Smooth muscle cell (in vitro differentiated cells): ENCODE results near the gene SAMD13. TPM values are rescaled to one million over a fixed set of nuclear protein-coding genes. Genes with fewer than 3 reads are reported as not detected.

Experiments
- DNase-seq: peaks from one replicate; lab custom pipeline; 2025; ENCODE audit not compliant: unreplicated experiment; lab: John Stamatoyannopoulos, UW
- H2AFZ ChIP-seq: fragments of 200-600 bp; sonication (generic); 2 replicates; pipeline ENCODE4 v1.6.0; 2016; ENCODE audit warnings: antibody characterized with exemption, low read depth, mild to moderate bottlenecking
- H3F3A ChIP-seq: fragments of 200-600 bp; sonication (generic); 2 replicates; pipeline ENCODE4 v1.6.0; 2017; ENCODE audit warnings: antibody characterized with exemption, low read depth
- H3K27ac ChIP-seq: fragments of 200-600 bp; sonication (generic); 2 replicates; pipeline ENCODE4 v1.5.1; 2016; ENCODE audit warnings: low read depth, mild to moderate bottlenecking
- H3K27me3 ChIP-seq: fragments of 200-600 bp; sonication (generic); 2 replicates; pipeline ENCODE4 v1.6.1; 2016; ENCODE audit warnings: low read depth, mild to moderate bottlenecking
- H3K36me3 ChIP-seq: fragments of 200-600 bp; sonication (generic); 2 replicates; pipeline ENCODE4 v1.5.1; 2016; ENCODE audit warnings: low read depth
- H3K4me1 ChIP-seq: fragments of 200-600 bp; sonication (generic); 2 replicates; pipeline ENCODE4 v1.5.1; 2016; ENCODE audit warnings: low read depth
- H3K4me2 ChIP-seq: fragments of 200-600 bp; sonication (generic); 2 replicates; pipeline ENCODE4 v1.6.0; 2016; ENCODE audit warnings: mild to moderate bottlenecking
- H3K4me3 ChIP-seq: fragments of 200-600 bp; sonication (generic); 2 replicates; pipeline ENCODE4 v1.5.1; 2016; ENCODE audit warnings: mild to moderate bottlenecking
- H3K79me2 ChIP-seq: fragments of 200-600 bp; sonication (generic); 2 replicates; pipeline ENCODE4 v1.6.0; 2016; ENCODE audit warnings: low read depth, mild to moderate bottlenecking
- H3K9ac ChIP-seq: fragments of 200-600 bp; sonication (generic); 2 replicates; pipeline ENCODE4 v1.6.0; 2016; ENCODE audit warnings: low read depth
- H3K9me3 ChIP-seq: fragments of 200-600 bp; sonication (generic); replicated peaks from 2 replicates; pipeline ENCODE4 v1.5.1; 2016; ENCODE audit warnings: low read depth
- H4K20me1 ChIP-seq: fragments of 200-600 bp; sonication (generic); 2 replicates; pipeline ENCODE4 v1.6.0; 2016; ENCODE audit warnings: low read depth
- CTCF ChIP-seq: fragments of 200-600 bp; sonication (generic); IDR thresholded peaks from 2 replicates; pipeline ENCODE4 v1.5.1; 2017; ENCODE audit warnings: borderline replicate concordance, mild to moderate bottlenecking, antibody characterized with exemption; ENCODE audit not compliant: insufficient read depth, poor library complexity, severe bottlenecking
- WGBS: methylation state at CpG from one replicate; pipeline ENCODE4 v1.1.7; 2016; ENCODE audit warnings: low lambda C conversion rate; 5-methylcytosine and 5-hydroxymethylcytosine counted together
- polyA plus RNA-seq: library from polyadenylated mRNA; unstranded; fragments of >200 nt; fragmentation: Nextera tagmentation; extraction: Ambion mirVana; gene quantifications from 2 replicates; pipeline ENCODE4 v1.2.1, GENCODE V29; 2016
- total RNA-seq: library from RNA; depleted of rRNA; stranded (reverse); fragments of >200 nt; gene quantifications from 2 replicates; pipeline ENCODE4 v1.2.3, GENCODE V29; 2014

Gene SAMD13
- total and polyA plus RNA-seq, 2 experiments from 2014 or later = 0.66 to 2.7 TPM

GRCh38 chr1:84271441-84272151, 29.9 kb upstream of the SAMD13 start:
- peak overlapping the region; percentile 86 for H2AFZ ChIP-seq
- H3K79me2 ChIP-seq = no peaks in the 10 kb centered on the region
- H3K4me2 ChIP-seq = peak overlapping the region; percentile 73
- peak overlapping the region; percentile 65 for H3K27ac ChIP-seq
- no peaks in the 10 kb centered on the region for H4K20me1 ChIP-seq
- TF ChIP-seq CTCF = no peak
- DNase-seq = no peak
- no peaks in the 10 kb centered on the region for H3K27me3 ChIP-seq
- H3K9me3 ChIP-seq = no peaks in the 10 kb centered on the region
- WGBS = 39% methylated on average over 6 of the region's 6 CpGs
- no peak overlapping the region for H3K4me3 ChIP-seq
- H3K9ac ChIP-seq = no peak overlapping the region
- H3K36me3 ChIP-seq = no peaks in the 10 kb centered on the region
- peaks cover 17% of the 10 kb centered on the region for H3K4me1 ChIP-seq
- H3F3A ChIP-seq = peaks cover 13% of the 10 kb centered on the region

GRCh38 chr1:84272401-84272800, 29.1 kb upstream of the SAMD13 start:
- peaks cover 17% of the 10 kb centered on the region for H3K4me1 ChIP-seq
- no peak overlapping the region for H3K9ac ChIP-seq
- H2AFZ ChIP-seq = peak overlapping the region; percentile 86
- H3K79me2 ChIP-seq = no peaks in the 10 kb centered on the region
- peak overlapping the region; percentile 65 for H3K27ac ChIP-seq
- peak overlapping the region; percentile 73 for H3K4me2 ChIP-seq
- 67% methylated on average over 1 of the region's 1 CpG for WGBS
- no peaks in the 10 kb centered on the region for H4K20me1 ChIP-seq
- TF ChIP-seq CTCF = no peak
- no peaks in the 10 kb centered on the region for H3K36me3 ChIP-seq
- DNase-seq = no peak
- H3K27me3 ChIP-seq = no peaks in the 10 kb centered on the region
- no peak overlapping the region for H3K4me3 ChIP-seq
- no peaks in the 10 kb centered on the region for H3K9me3 ChIP-seq
- H3F3A ChIP-seq = peaks cover 13% of the 10 kb centered on the region

- DNase-seq = no peak
- Histone ChIP-seq H4K20me1 (no peaks in the 10 kb centered on the region), H3K9me3 (no peaks in the 10 kb centered on the region), H3K36me3 (no peaks in the 10 kb centered on the region), H3K79me2 (no peaks in the 10 kb centered on the region), H3K4me1 (peaks cover 1% of the 10 kb centered on the region), H3F3A (peaks cover 1% of the 10 kb centered on the region), H3K4me3 (no peak overlapping the region), H3K27me3 (no peaks in the 10 kb centered on the region), H3K9ac (no peak overlapping the region), H3K4me2 (no peak overlapping the region), H2AFZ (no peak overlapping the region), H3K27ac (no peak overlapping the region)
- no peak for TF ChIP-seq CTCF
- 100% methylated on average over 1 of the region's 1 CpG for WGBS
Observed at GRCh38 chr1:84277343-84278059, 24.0 kb upstream of the SAMD13 start.
